GM12878 (cell line): ENCODE results near the gene CNIH2. TPM values are rescaled to one million over a fixed set of nuclear protein-coding genes. Genes with fewer than 3 reads are reported as not detected.

ENCODE experiments used
- ATAC-seq: fragments of 200-7000 bp; cut with Tn5 transposase; 3 replicates; pipeline ENCODE4 v1.9.1; 2020; ENCODE audit warnings: mild to moderate bottlenecking, moderate library complexity
- BruUV-seq: library from RNA; stranded (reverse); fragments of 400-500 nt; replicated peaks from 2 replicates; lab custom pipeline; 2021; lab: Mats Ljungman, UMichigan
- CTCF ChIA-PET: fragments of 300-600 bp; sonication (Branson Sonifier 250); formaldehyde crosslinking; extraction: SDS; loops from one replicate; lab custom pipeline; 2021; ENCODE audit warnings: inconsistent platforms; lab: Yijun Ruan, JAX
- POLR2A ChIA-PET: fragments of 350-600 bp; formaldehyde crosslinking; extraction: SDS; loops from one replicate; lab custom pipeline; 2021; ENCODE audit warnings: inconsistent platforms; lab: Charles Lee
- RAD21 ChIA-PET: fragments of 300-600 bp; sonication (Branson Sonifier 250); formaldehyde crosslinking; loops from one replicate; lab custom pipeline; 2023; ENCODE audit warnings: antibody characterized with exemption; ENCODE audit not compliant: unreplicated experiment; lab: Charles Lee
- SMC1A ChIA-PET: fragments of 300-600 bp; sonication (Branson Sonifier 250); formaldehyde crosslinking; loops from one replicate; lab custom pipeline; 2023; ENCODE audit not compliant: unreplicated experiment, uncharacterized antibody; lab: Charles Lee
- DNase-seq: peaks from one replicate; pipeline ENCODE4 v3.0.0-alpha.2; 2011; ENCODE audit warnings: low read depth, low spot score
- FAIRE-seq: peaks from 3 replicates; lab custom pipeline; 2011; peaks lifted over from hg19 to GRCh38; lab: Jason Lieb, UNC
- H2AFZ ChIP-seq: 2 replicates; pipeline ENCODE4 v1.6.0; 2011; ENCODE audit warnings: low read depth, low read length, control low read depth; ENCODE audit not compliant: control insufficient read depth
- H3K27ac ChIP-seq: 2 replicates; pipeline ENCODE4 v1.5.1; 2011; ENCODE audit warnings: control low read depth; ENCODE audit not compliant: control insufficient read depth, insufficient read depth
- H3K27me3 ChIP-seq, 2 experiments: replicated peaks in 1 of 2; 2 replicates each; pipeline versions ENCODE4 v1.6.0 to v1.6.1; 2011; ENCODE audit warnings: low read length in 1 of 2; ENCODE audit not compliant: control insufficient read depth in 2 of 2, insufficient read depth in 2 of 2
- H3K36me3 ChIP-seq, 2 experiments: 2 replicates each; pipeline ENCODE4 v1.5.1; 2011; ENCODE audit warnings: low read length in 1 of 2; ENCODE audit not compliant: control insufficient read depth in 2 of 2, insufficient read depth in 2 of 2
- H3K4me1 ChIP-seq: 2 replicates; pipeline ENCODE4 v1.6.1; 2011; ENCODE audit warnings: mild to moderate bottlenecking, low read length, moderate library complexity, mixed read lengths; ENCODE audit not compliant: control insufficient read depth, insufficient read depth
- H3K4me2 ChIP-seq: 2 replicates; pipeline ENCODE4 v1.6.0; 2011; ENCODE audit warnings: control low read depth; ENCODE audit not compliant: control insufficient read depth, insufficient read depth
- H3K4me3 ChIP-seq: fragments of 200-600 bp; sonication (generic); 2 replicates; pipeline ENCODE4 v1.5.1; 2016
- H3K79me2 ChIP-seq: 2 replicates; pipeline ENCODE4 v1.6.0; 2011; ENCODE audit warnings: low read length; ENCODE audit not compliant: control insufficient read depth, insufficient read depth
- H3K9ac ChIP-seq: 2 replicates; pipeline ENCODE4 v1.8.0; 2011; ENCODE audit warnings: low read length, control low read depth, mixed read lengths; ENCODE audit not compliant: control insufficient read depth, insufficient read depth
- H3K9me3 ChIP-seq: replicated peaks from 3 replicates; pipeline ENCODE4 v1.5.1; 2011; ENCODE audit warnings: mild to moderate bottlenecking, low read length; ENCODE audit not compliant: control insufficient read depth, insufficient read depth
- H4K20me1 ChIP-seq: 2 replicates; pipeline ENCODE4 v1.6.0; 2011; ENCODE audit not compliant: control insufficient read depth, insufficient read depth
- BCL11A ChIP-seq: IDR thresholded peaks from 2 replicates; pipeline ENCODE4 v1.6.1; 2011; ENCODE audit warnings: low read depth, low read length
- BCL3 ChIP-seq: IDR thresholded peaks from 2 replicates; pipeline ENCODE4 v1.6.1; 2011; ENCODE audit warnings: borderline replicate concordance, low read depth, mild to moderate bottlenecking, moderate library complexity, low read length; ENCODE audit not compliant: insufficient read depth, poor library complexity, severe bottlenecking
- FOS ChIP-seq: IDR thresholded peaks from 3 replicates; pipeline ENCODE4 v1.6.1; 2011; ENCODE audit warnings: borderline replicate concordance; ENCODE audit not compliant: insufficient read length; ENCODE audit errors: extremely low read depth
- SREBF1 ChIP-seq: IDR thresholded peaks from 2 replicates; pipeline ENCODE4 v1.6.1; 2012; ENCODE audit warnings: mild to moderate bottlenecking, low read length
- TCF7 ChIP-seq: IDR thresholded peaks from 2 replicates; pipeline ENCODE4 v1.6.1; 2014; ENCODE audit warnings: antibody characterized with exemption, borderline replicate concordance
- ZNF622 ChIP-seq: fragments of 450-650 bp; IDR thresholded peaks from 2 replicates; pipeline ENCODE4 v1.6.1; 2017; ENCODE audit warnings: mild to moderate bottlenecking, inconsistent platforms
- WGBS: methylation state at CpG from one replicate; pipeline ENCODE4 v1.1.6; 2016; ENCODE audit warnings: low lambda C conversion rate; ENCODE audit not compliant: insufficient replicate concordance, insufficient coverage; ENCODE audit errors: missing lambda C conversion rate; 5-methylcytosine and 5-hydroxymethylcytosine counted together
- in situ Hi-C: fragments of 300-500 bp; cut with MboI; formaldehyde crosslinking; loops from 9 replicates; pipeline ENCODE4 v1.14.3; 2018; ENCODE audit warnings: mixed read lengths
- intact Hi-C: fragments of 100-400 bp; cut with micrococcal nuclease; formaldehyde crosslinking; loops from one replicate; pipeline ENCODE4 v1.14.2; 2022; ENCODE audit not compliant: unreplicated experiment
- polyA plus RNA-seq, 11 experiments: library from polyadenylated mRNA; depleted of rRNA in 4 of 11; unstranded in 6 of 11; stranded (reverse) in 5 of 11; fragments of >200 nt; fragmentation: Nextera tagmentation in 4 of 11; fragmentation: Illumina TruSeq in 1 of 11; extraction: Ambion mirVana in 4 of 11; extraction: Trizol in 1 of 11; gene quantifications; 1 replicate in 1 of 11; 2 replicates in 10 of 11; pipeline versions ENCODE4 v1.2.1 to v1.2.3, GENCODE V29; 2011 to 2016; ENCODE audit warnings: inconsistent platforms in 2 of 11, missing spikeins in 2 of 11, low read depth in 1 of 11
- total RNA-seq, 4 experiments: library from RNA; depleted of rRNA in 3 of 4; stranded (reverse); fragments of >200 nt in 3 of 4; fragmentation: Illumina TruSeq in 1 of 4; extraction: Trizol in 1 of 4; gene quantifications; 2 replicates each; pipeline versions ENCODE4 v1.2.1 to v1.2.3, GENCODE V29; 2013 to 2021
- TF ChIP-seq, protein P1 (sequence below): IDR thresholded peaks from 2 replicates; pipeline ENCODE4 v1.6.1; 2011; ENCODE audit warnings: mild to moderate bottlenecking, low read depth, low read length, moderate library complexity; ENCODE audit not compliant: insufficient replicate concordance

Gene CNIH2
- total and polyA plus RNA-seq, 10 of the 15 experiments (the other 5 are each of a cell fraction or from before 2014, with no cell fraction given) = 0.07 to 1.3 (median 0.68) TPM; not detected in 2

DNA sequence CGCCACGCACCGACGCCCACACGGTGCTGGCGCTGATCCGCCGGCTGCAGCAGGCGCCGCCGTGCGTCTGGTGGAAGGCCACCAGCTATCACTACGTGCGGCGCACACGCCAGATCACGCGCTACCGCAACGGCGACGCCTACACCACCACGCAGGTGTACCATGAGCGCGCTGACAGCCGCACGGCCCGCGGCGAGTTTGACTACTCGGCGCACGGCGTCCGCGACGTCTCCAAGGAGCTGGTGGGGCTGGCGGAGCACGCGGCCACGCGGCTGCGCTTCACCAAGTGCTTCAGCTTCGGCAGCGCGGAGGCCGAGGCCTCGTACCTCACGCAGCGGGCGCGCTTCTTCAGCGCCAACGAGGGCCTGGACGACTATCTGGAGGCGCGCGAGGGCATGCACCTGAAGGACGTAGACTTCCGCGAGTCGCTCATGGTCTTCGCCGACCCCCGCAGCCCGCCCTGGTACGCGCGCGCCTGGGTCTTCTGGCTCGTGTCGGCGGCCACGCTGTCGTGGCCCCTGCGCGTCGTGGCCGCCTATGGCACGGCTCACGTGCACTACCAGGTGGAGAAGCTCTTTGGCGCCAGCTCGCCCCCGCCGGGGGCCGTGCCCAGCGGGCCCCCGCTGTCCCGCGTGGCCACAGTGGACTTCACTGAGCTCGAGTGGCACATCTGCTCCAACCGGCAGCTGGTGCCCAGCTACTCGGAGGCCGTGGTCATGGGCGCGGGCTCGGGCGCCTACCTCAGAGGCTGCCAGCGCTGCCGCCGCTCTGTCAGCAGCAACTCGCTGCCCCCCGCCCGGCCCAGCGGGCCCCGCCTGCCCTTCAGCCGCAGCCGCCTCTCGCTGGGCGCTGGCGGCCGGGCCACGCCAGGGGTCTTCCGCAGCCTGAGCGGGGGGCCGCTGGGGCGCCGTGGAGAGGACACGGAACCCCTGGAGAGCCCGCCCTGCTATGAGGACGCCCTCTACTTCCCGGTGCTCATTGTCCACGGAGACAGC, 16.9 kb downstream of the CNIH2 start:
- TF ChIP-seq BCL3 (peak; percentile 57), ZNF622 (no peak), TCF7 (no peak), SREBF1 (no peak), FOS (no peak), BCL11A (no peak)
- TF ChIP-seq, protein P1, sequence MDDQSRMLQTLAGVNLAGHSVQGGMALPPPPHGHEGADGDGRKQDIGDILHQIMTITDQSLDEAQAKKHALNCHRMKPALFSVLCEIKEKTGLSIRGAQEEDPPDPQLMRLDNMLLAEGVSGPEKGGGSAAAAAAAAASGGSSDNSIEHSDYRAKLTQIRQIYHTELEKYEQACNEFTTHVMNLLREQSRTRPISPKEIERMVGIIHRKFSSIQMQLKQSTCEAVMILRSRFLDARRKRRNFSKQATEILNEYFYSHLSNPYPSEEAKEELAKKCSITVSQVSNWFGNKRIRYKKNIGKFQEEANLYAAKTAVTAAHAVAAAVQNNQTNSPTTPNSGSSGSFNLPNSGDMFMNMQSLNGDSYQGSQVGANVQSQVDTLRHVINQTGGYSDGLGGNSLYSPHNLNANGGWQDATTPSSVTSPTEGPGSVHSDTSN = no peak
- TF ChIP-seq, all 136 proteins: peak for 1
- in situ Hi-C loops = no loop called here
- H2AFZ ChIP-seq = no peak overlapping the region
- ChIA-PET SMC1A (no interaction called here), POLR2A (no interaction called here), RAD21 (no interaction called here), CTCF (no interaction called here)
- no peaks in the 10 kb centered on the region for H3K79me2 ChIP-seq
- H4K20me1 ChIP-seq = no peaks in the 10 kb centered on the region
- ATAC-seq = no peak
- WGBS = 84% methylated on average over 111 of the region's 123 CpGs
- H3K36me3 ChIP-seq = no peaks in the 10 kb centered on the region
- no peak overlapping the region for H3K9ac ChIP-seq
- BruUV-seq = no TSS peak
- no peak for DNase-seq
- H3K4me2 ChIP-seq = no peak overlapping the region
- intact Hi-C loops = no loop called here
- no peaks in the 10 kb centered on the region for H3K9me3 ChIP-seq
- no peak for FAIRE-seq
- H3K27ac ChIP-seq = no peak overlapping the region
- H3K4me1 ChIP-seq = peaks cover 5% of the 10 kb centered on the region; the same call in 1 of the 2 replicates
- H3K4me3 ChIP-seq = no peak overlapping the region
- peaks cover 2 to 7% of the 10 kb centered on the region in 2 experiments; a peak in 2 of 4 replicates for H3K27me3 ChIP-seq
